GM19193 (cell line): ENCODE results near the gene MPRIP.

Experiments used
- POLR2A ChIP-seq: IDR thresholded peaks from 4 replicates; pipeline ENCODE4 v1.6.1; 2011; ENCODE audit not compliant: insufficient read depth, insufficient read length; ENCODE audit errors: extremely low read depth

The MPRIP gene

GRCh38 chr17:17147821-17148220 is 105.6 kb downstream of the MPRIP start:
- no peak for TF ChIP-seq POLR2A

GRCh38 chr17:17149520-17150447 is 107.5 kb downstream of the MPRIP start:
- TF ChIP-seq POLR2A, result no peak

GRCh38 chr17:17150448-17150800 is 108.2 kb downstream of the MPRIP start:
- TF ChIP-seq POLR2A, result no peak

GRCh38 chr17:17151055-17151454 is 108.8 kb downstream of the MPRIP start:
- TF ChIP-seq POLR2A, result no peak

- TF ChIP-seq POLR2A, result no peak
Measured at GRCh38 chr17:17151541-17151940, 109.3 kb downstream of the MPRIP start.

- no peak for TF ChIP-seq POLR2A
Measured at GRCh38 chr17:17151962-17152361, 109.7 kb downstream of the MPRIP start.

GRCh38 chr17:17152385-17152784 is 110.1 kb downstream of the MPRIP start:
- no peak for TF ChIP-seq POLR2A

GRCh38 chr17:17153071-17153470 is 110.8 kb downstream of the MPRIP start:
- no peak for TF ChIP-seq POLR2A

GRCh38 chr17:17153709-17154108 is 111.5 kb downstream of the MPRIP start:
- no peak for TF ChIP-seq POLR2A

GRCh38 chr17:17154556-17154955 is 112.3 kb downstream of the MPRIP start:
- TF ChIP-seq POLR2A, result no peak

- no peak for TF ChIP-seq POLR2A
Measured at GRCh38 chr17:17154981-17155380, 112.7 kb downstream of the MPRIP start.

- TF ChIP-seq POLR2A, result no peak
Measured at GRCh38 chr17:17155568-17155967, 113.3 kb downstream of the MPRIP start.

GRCh38 chr17:17156107-17156506 is 113.8 kb downstream of the MPRIP start:
- TF ChIP-seq POLR2A, result no peak

- TF ChIP-seq POLR2A, result no peak
Measured at GRCh38 chr17:17156511-17156910, 114.3 kb downstream of the MPRIP start.

- TF ChIP-seq POLR2A, result no peak
Measured at GRCh38 chr17:17157041-17157440, 114.8 kb downstream of the MPRIP start.

- TF ChIP-seq POLR2A, result no peak
Measured at GRCh38 chr17:17159571-17159970, 117.3 kb downstream of the MPRIP start.
